ENCODE data around the gene HK2. TPM values are rescaled to one million over a fixed set of nuclear protein-coding genes. Genes with fewer than 3 reads are reported as not detected.

Gene HK2
- total and polyA plus RNA-seq, 2 donors (not counting 3 experiments of a cell fraction or from before 2014, with no cell fraction given), result 3.4 to 13.0 TPM

DNA sequence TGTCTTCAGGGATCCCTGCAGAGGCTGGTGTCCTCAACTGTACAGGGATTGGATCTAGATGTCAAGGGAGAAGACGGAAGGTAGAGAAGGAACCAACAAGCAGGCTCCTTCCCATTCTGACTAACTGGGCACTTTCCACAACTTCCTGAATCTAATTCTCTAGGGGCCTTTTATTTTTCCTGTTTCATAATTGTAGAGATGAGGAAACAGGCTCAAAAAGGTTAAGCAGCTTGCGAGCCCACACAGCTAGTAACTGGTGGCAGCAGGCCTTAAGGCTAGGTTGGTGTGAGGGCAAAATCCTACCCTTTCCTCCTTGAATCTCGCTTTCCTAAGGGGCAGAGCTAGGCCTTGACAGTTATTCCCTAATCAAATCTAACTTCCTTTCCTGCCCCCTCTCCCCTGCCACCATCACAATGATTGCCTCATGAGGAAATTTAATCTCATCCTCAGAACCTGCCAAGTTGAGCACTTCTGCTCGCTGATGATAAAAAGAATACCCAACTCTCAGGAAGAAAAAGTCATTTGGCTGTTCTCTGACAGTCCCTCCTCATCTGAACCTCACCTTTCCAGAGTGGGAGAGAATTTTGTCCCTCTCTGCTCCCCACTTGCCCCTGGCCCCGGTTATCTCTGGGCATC is 88.8 kb downstream of the HK2 start:
- Histone ChIP-seq H3K27me3 (ENCODE audit: control insufficient read depth in 2 of 2, insufficient read depth in 2 of 2, low read length in 2 of 2) (no peaks in the 10 kb centered on the region), H3K79me2 (ENCODE audit: control insufficient read depth, insufficient read depth, low read length) (no peaks in the 10 kb centered on the region), H3K4me1 (ENCODE audit: control insufficient read depth, extremely low read depth, insufficient read depth, low read length) (no peaks in the 10 kb centered on the region), H3K9me1 (replicated peaks; ENCODE audit: control insufficient read depth, extremely low read depth, insufficient read depth, low read length) (no peaks in the 10 kb centered on the region), H4K20me1 (replicated peaks; ENCODE audit: control insufficient read depth, extremely low read depth, insufficient read depth, low read length) (no peaks in the 10 kb centered on the region), H3K4me3 (replicated peaks in 1 of 3; ENCODE audit: insufficient read depth in 1 of 3, low read depth in 1 of 3, low read length in 3 of 3) (no peak overlapping the region), H3K9me3 (replicated peaks; ENCODE audit: control insufficient read depth, insufficient read depth, low read length) (no peaks in the 10 kb centered on the region), H2AFZ (ENCODE audit: low read depth, low read length) (no peak overlapping the region), H3K9ac (replicated peaks; ENCODE audit: extremely low read depth, insufficient read depth, low read length) (no peak overlapping the region), H3K4me2 (ENCODE audit: insufficient read depth, low read length) (no peak overlapping the region), H3K27ac (ENCODE audit: insufficient read depth, low read depth, low read length) (no peak overlapping the region), H3K36me3 (ENCODE audit: control insufficient read depth in 2 of 2, extremely low read depth in 1 of 2, insufficient read depth in 2 of 2, low read length in 2 of 2) (no peaks in the 10 kb centered on the region)
- ChIA-PET POLR2A (no interaction called here), CTCF (interaction anchor here (0.7 kb wide), 1 partner anchor 31 kb away, joined by 3 read pairs; no protein-coding TSS in a partner anchor)
- TF ChIP-seq GATA2 (IDR thresholded peaks at IDR 0.05; ENCODE audit: insufficient read depth, insufficient read length, low read depth, low read length) (no peak), MYC (IDR thresholded peaks at IDR 0.05; ENCODE audit: low read depth, low read length) (no peak), EZH2 (IDR thresholded peaks at IDR 0.05; ENCODE audit: borderline replicate concordance, low read depth, low read length, severe bottlenecking) (no peak), JUN (IDR thresholded peaks at IDR 0.05; ENCODE audit: borderline replicate concordance, insufficient read depth, insufficient read length, low read depth) (no peak), POLR2A (IDR thresholded peaks at IDR 0.05; ENCODE audit: low read depth, low read length) (no peak), FOS (IDR thresholded peaks at IDR 0.05; ENCODE audit: borderline replicate concordance, insufficient read depth, low read length) (no peak), CTCF (IDR thresholded peaks at IDR 0.05; ENCODE audit: extremely low read depth in 1 of 2, insufficient read depth in 1 of 2, low read depth in 1 of 2, low read length in 2 of 2) (no peak), POLR2AphosphoS5 (IDR thresholded peaks at IDR 0.05; ENCODE audit: insufficient read depth, low read depth, low read length) (no peak), MAX (IDR thresholded peaks at IDR 0.05; ENCODE audit: insufficient read depth, insufficient read length) (no peak)
- no TSS peak for BruUV-seq (replicated peaks)
- FAIRE-seq (no peak), DNase-seq (ENCODE audit: low read depth, low spot score) (peak; percentile 22)
- intact Hi-C loops (cut with micrococcal nuclease) (no loop called here), dilution Hi-C loops (cut with MboI; ENCODE audit: extremely low pct_ligation_motif_present, low sequenced_read_pairs) (no loop called here)
